ENCODE measurements around the gene BTF3L4. TPM values are rescaled to one million over a fixed set of nuclear protein-coding genes. Genes with fewer than 3 reads are reported as not detected.
"Not testable (repeated sequence)": the region's sequence is repeated elsewhere in the genome, so short reads cannot be mapped to it uniquely, and the experiment has no call there.

The BTF3L4 gene
- total RNA-seq, 5 donors from 2014 or later (not counting 1 experiment from before 2014, with no cell fraction given), result 30.1 to 33.6 (median 32.0) TPM

- Mint-ChIP-seq H3K4me3 (no peak overlapping the region), H3K27me3 (no peaks in the 10 kb centered on the region), H3K9me3 (no peaks in the 10 kb centered on the region), H3K36me3 (peaks cover 18% of the 10 kb centered on the region), H3K4me1 (peaks cover 11 to 14% (median 11%) of the 10 kb centered on the region in 3 donors), H3K27ac (no peak overlapping the region)
- DNase-seq (no peak), ATAC-seq (replicated peaks in 1 of 4) (no peak)
- H3K27ac ChIP-seq (ENCODE audit: low read length), result no peak overlapping the region
- POLR2A ChIA-PET, result no interaction called here
- H3K4me3 ChIP-seq (ENCODE audit: control insufficient read depth in 1 of 2, extremely low read depth in 1 of 2, low read length in 1 of 2), result no peak overlapping the region
- CTCF ChIA-PET, result no interaction called here
- no peaks in the 10 kb centered on the region for H3K27me3 ChIP-seq (replicated peaks in 1 of 2; ENCODE audit: control insufficient read depth in 2 of 2, extremely low read depth in 1 of 2, insufficient read depth in 2 of 2, low read length in 1 of 2)
- WGBS (ENCODE audit: insufficient coverage), result 100% methylated on average over 4 of the region's 5 CpGs
- peaks cover 10 to 12% of the 10 kb centered on the region in 2 experiments for H3K4me1 ChIP-seq (ENCODE audit: control insufficient read depth in 1 of 2, extremely low read depth in 1 of 2, insufficient read depth in 2 of 2, low read length in 2 of 2)
- H3K9me3 ChIP-seq, result no peaks in the 10 kb centered on the region
- H3K36me3 ChIP-seq (ENCODE audit: control insufficient read depth in 2 of 2, extremely low read depth in 1 of 2, insufficient read depth in 1 of 2, low read length in 1 of 2), result peaks cover 0 to 32% of the 10 kb centered on the region in 2 donors
Measured at GRCh38 chr1:52037402-52037814, 18.7 kb upstream of the BTF3L4 start.

GRCh38 chr1:52037909-52038308 is 18.2 kb upstream of the BTF3L4 start:
- CTCF ChIA-PET, result no interaction called here
- WGBS (ENCODE audit: insufficient coverage), result no CpG with 5 or more reads among the region's 1 CpG
- H3K36me3 ChIP-seq (ENCODE audit: control insufficient read depth in 2 of 2, extremely low read depth in 1 of 2, insufficient read depth in 1 of 2, low read length in 1 of 2), result peaks cover 0 to 32% of the 10 kb centered on the region in 2 donors

GRCh38 chr1:52041551-52042185 is 14.4 kb upstream of the BTF3L4 start:
- ChIA-PET CTCF (interaction anchor here in 1 of 2 donors (0.6 kb wide), 2 partner anchors 28 to 1918 kb away, joined by 3 to 4 read pairs; no protein-coding TSS in a partner anchor), POLR2A (interaction anchor here in 1 of 2 donors (0.6 kb wide), 1 partner anchor 1795 kb away, joined by 3 read pairs; no protein-coding TSS in a partner anchor)
- H3K27ac ChIP-seq (ENCODE audit: low read length), result no peak overlapping the region
- Mint-ChIP-seq H3K9me3 (no peaks in the 10 kb centered on the region), H3K27ac (no peak overlapping the region), H3K4me3 (no peak overlapping the region), H3K36me3 (peaks cover 36% of the 10 kb centered on the region), H3K27me3 (no peaks in the 10 kb centered on the region), H3K4me1 (peaks cover 14 to 26% (median 20%) of the 10 kb centered on the region in 3 donors)
- no peaks in the 10 kb centered on the region for H3K4me1 ChIP-seq (ENCODE audit: control insufficient read depth in 1 of 2, extremely low read depth in 1 of 2, insufficient read depth in 2 of 2, low read length in 2 of 2)
- no peaks in the 10 kb centered on the region for H3K9me3 ChIP-seq
- no peak for DNase-seq
- H3K27me3 ChIP-seq (replicated peaks in 1 of 2; ENCODE audit: control insufficient read depth in 2 of 2, extremely low read depth in 1 of 2, insufficient read depth in 2 of 2, low read length in 1 of 2), result no peaks in the 10 kb centered on the region
- no CpG with 5 or more reads among the region's 4 CpGs for WGBS (ENCODE audit: insufficient coverage)
- no peak for ATAC-seq (replicated peaks in 1 of 4)
- no peak overlapping the region for H3K4me3 ChIP-seq (ENCODE audit: control insufficient read depth in 1 of 2, extremely low read depth in 1 of 2, low read length in 1 of 2)
- peaks cover 0 to 32% of the 10 kb centered on the region in 2 donors for H3K36me3 ChIP-seq (ENCODE audit: control insufficient read depth in 2 of 2, extremely low read depth in 1 of 2, insufficient read depth in 1 of 2, low read length in 1 of 2)

More at GRCh38 chr1:52037909-52038308, 18.2 kb upstream of the BTF3L4 start:
- Histone ChIP-seq H3K4me1 (ENCODE audit: control insufficient read depth in 1 of 2, extremely low read depth in 1 of 2, insufficient read depth in 2 of 2, low read length in 2 of 2) (peaks cover 5 to 7% of the 10 kb centered on the region in 2 experiments), H3K27ac (ENCODE audit: low read length) (no peak overlapping the region), H3K9me3 (no peaks in the 10 kb centered on the region), H3K4me3 (ENCODE audit: control insufficient read depth in 1 of 2, extremely low read depth in 1 of 2, low read length in 1 of 2) (no peak overlapping the region), H3K27me3 (replicated peaks in 1 of 2; ENCODE audit: control insufficient read depth in 2 of 2, extremely low read depth in 1 of 2, insufficient read depth in 2 of 2, low read length in 1 of 2) (no peaks in the 10 kb centered on the region)
- DNase-seq, result no peak
- peaks cover 7 to 10% (median 7%) of the 10 kb centered on the region in 3 donors for H3K4me1 Mint-ChIP-seq
- no peak overlapping the region for H3K27ac Mint-ChIP-seq
- no peak overlapping the region for H3K4me3 Mint-ChIP-seq
- H3K9me3 Mint-ChIP-seq, result no peaks in the 10 kb centered on the region
- no peak for ATAC-seq (replicated peaks in 1 of 4)
- peaks cover 18% of the 10 kb centered on the region for H3K36me3 Mint-ChIP-seq
- POLR2A ChIA-PET, result interaction anchor here in 1 of 2 donors (0.6 kb wide), 1 partner anchor 596 kb away, joined by 5 read pairs; no protein-coding TSS in a partner anchor
- no peaks in the 10 kb centered on the region for H3K27me3 Mint-ChIP-seq

GRCh38 chr1:52045236-52045635 is 10.9 kb upstream of the BTF3L4 start:
- no peak overlapping the region for H3K27ac Mint-ChIP-seq
- no CpG with 5 or more reads among the region's 2 CpGs for WGBS (ENCODE audit: insufficient coverage)
- H3K4me3 Mint-ChIP-seq, result no peak overlapping the region
- ChIA-PET CTCF (no interaction called here), POLR2A (interaction anchor here in 1 of 2 donors (0.6 kb wide), 1 partner anchor 25 kb away, joined by 5 read pairs; no protein-coding TSS in a partner anchor)
- H3K27me3 Mint-ChIP-seq, result no peaks in the 10 kb centered on the region
- H3K27me3 ChIP-seq (replicated peaks in 1 of 2; ENCODE audit: control insufficient read depth in 2 of 2, extremely low read depth in 1 of 2, insufficient read depth in 2 of 2, low read length in 1 of 2), result no peaks in the 10 kb centered on the region
- DNase-seq (no peak), ATAC-seq (replicated peaks in 1 of 4) (no peak)
- H3K4me1 Mint-ChIP-seq, result peaks cover 22 to 36% (median 29%) of the 10 kb centered on the region in 3 donors
- no peak overlapping the region for H3K4me3 ChIP-seq (ENCODE audit: control insufficient read depth in 1 of 2, extremely low read depth in 1 of 2, low read length in 1 of 2)
- peaks cover 33% of the 10 kb centered on the region for H3K36me3 Mint-ChIP-seq
- peaks cover 2 to 14% of the 10 kb centered on the region in 2 donors for H3K36me3 ChIP-seq (ENCODE audit: control insufficient read depth in 2 of 2, extremely low read depth in 1 of 2, insufficient read depth in 1 of 2, low read length in 1 of 2)
- no peaks in the 10 kb centered on the region for H3K9me3 ChIP-seq
- H3K4me1 ChIP-seq (ENCODE audit: control insufficient read depth in 1 of 2, extremely low read depth in 1 of 2, insufficient read depth in 2 of 2, low read length in 2 of 2), result no peaks in the 10 kb centered on the region
- H3K9me3 Mint-ChIP-seq, result no peaks in the 10 kb centered on the region
- no peak overlapping the region for H3K27ac ChIP-seq (ENCODE audit: low read length)

- H3K4me1 ChIP-seq (ENCODE audit: control insufficient read depth in 1 of 2, extremely low read depth in 1 of 2, insufficient read depth in 2 of 2, low read length in 2 of 2); H3K27me3 Mint-ChIP-seq; H3K27ac ChIP-seq (ENCODE audit: low read length); ATAC-seq (replicated peaks in 1 of 4); DNase-seq; H3K4me3 ChIP-seq (ENCODE audit: control insufficient read depth in 1 of 2, extremely low read depth in 1 of 2, low read length in 1 of 2); H3K27ac Mint-ChIP-seq; H3K4me3 Mint-ChIP-seq; H3K27me3 ChIP-seq (replicated peaks in 1 of 2; ENCODE audit: control insufficient read depth in 2 of 2, extremely low read depth in 1 of 2, insufficient read depth in 2 of 2, low read length in 1 of 2); H3K9me3 ChIP-seq; H3K9me3 Mint-ChIP-seq; H3K36me3 ChIP-seq (ENCODE audit: control insufficient read depth in 2 of 2, extremely low read depth in 1 of 2, insufficient read depth in 1 of 2, low read length in 1 of 2): not testable (repeated sequence)
- CTCF ChIA-PET, result interaction anchor here in 1 of 2 donors (0.7 kb wide), 1 partner anchor 584 kb away, joined by 3 read pairs; no protein-coding TSS in a partner anchor
- WGBS (ENCODE audit: insufficient coverage), result no CpG with 5 or more reads among the region's 4 CpGs
- POLR2A ChIA-PET, result interaction anchor here in 1 of 2 donors (0.6 kb wide), 1 partner anchor 25 kb away, joined by 5 read pairs; no protein-coding TSS in a partner anchor
- peaks cover 26 to 39% (median 34%) of the 10 kb centered on the region in 3 donors for H3K4me1 Mint-ChIP-seq
- peaks cover 33% of the 10 kb centered on the region for H3K36me3 Mint-ChIP-seq
Measured at GRCh38 chr1:52045666-52046195, 10.4 kb upstream of the BTF3L4 start.

- H3K27ac Mint-ChIP-seq; H3K9me3 ChIP-seq; DNase-seq; H3K27ac ChIP-seq (ENCODE audit: low read length); CTCF ChIA-PET; ATAC-seq (replicated peaks in 1 of 4); H3K27me3 ChIP-seq (replicated peaks in 1 of 2; ENCODE audit: control insufficient read depth in 2 of 2, extremely low read depth in 1 of 2, insufficient read depth in 2 of 2, low read length in 1 of 2); H3K4me3 Mint-ChIP-seq; H3K36me3 ChIP-seq (ENCODE audit: control insufficient read depth in 2 of 2, extremely low read depth in 1 of 2, insufficient read depth in 1 of 2, low read length in 1 of 2); H3K4me1 ChIP-seq (ENCODE audit: control insufficient read depth in 1 of 2, extremely low read depth in 1 of 2, insufficient read depth in 2 of 2, low read length in 2 of 2); H3K4me3 ChIP-seq (ENCODE audit: control insufficient read depth in 1 of 2, extremely low read depth in 1 of 2, low read length in 1 of 2); H3K9me3 Mint-ChIP-seq; H3K27me3 Mint-ChIP-seq: not testable (repeated sequence)
- 100% methylated on average over 1 of the region's 4 CpGs for WGBS (ENCODE audit: insufficient coverage)
- H3K4me1 Mint-ChIP-seq, result peaks cover 45 to 51% (median 50%) of the 10 kb centered on the region in 3 donors
- H3K36me3 Mint-ChIP-seq, result peaks cover 32% of the 10 kb centered on the region
- POLR2A ChIA-PET, result interaction anchor here (0.5 to 0.7 kb wide), 3 partner anchors 10 to 35 kb away, joined by 3 to 5 read pairs (median 3); no protein-coding TSS in a partner anchor
Measured at GRCh38 chr1:52049337-52049736, 6.8 kb upstream of the BTF3L4 start.

Data from T-cell (primary cell).